Muscle of back (tissue), 11 donors: ENCODE data around the gene EML1. TPM values are rescaled to one million over a fixed set of nuclear protein-coding genes. Genes with fewer than 3 reads are reported as not detected.

Source experiments
- DNase-seq, 3 donors: peaks; one replicate each; pipeline versions ENCODE4 v3.0.0 to v3.0.0-alpha.2; 2013
- polyA plus RNA-seq, 10 donors: library from polyadenylated mRNA; unstranded; fragments of 120-200 nt; gene quantifications; one replicate each; pipeline ENCODE4 v1.2.1, GENCODE V29; 2013; ENCODE audit not compliant: insufficient read length in 10 of 10

Gene EML1
- polyA plus RNA-seq, 10 donors = 38.0 to 53.9 (median 42.8) TPM

GRCh38 chr14:99803106-99803775 lies 10.0 kb downstream of the EML1 start:
- DNase-seq = no peak

GRCh38 chr14:99803803-99804202 lies 10.6 kb downstream of the EML1 start:
- DNase-seq = no peak

- no peak for DNase-seq
These were observed 12.7 kb downstream of the EML1 start for GRCh38 chr14:99805757-99806439.

- DNase-seq = peak in 2 of 3 donors; percentile 45 to 65
These were observed 13.6 kb downstream of the EML1 start for GRCh38 chr14:99806836-99807235.

GRCh38 chr14:99807413-99808153 lies 14.4 kb downstream of the EML1 start:
- DNase-seq = peak in 2 of 3 donors; percentile 22 to 63

GRCh38 chr14:99808154-99808505 lies 14.9 kb downstream of the EML1 start:
- DNase-seq = no peak

GRCh38 chr14:99808515-99808914 lies 15.3 kb downstream of the EML1 start:
- DNase-seq = no peak

GRCh38 chr14:99809360-99809759 lies 16.1 kb downstream of the EML1 start:
- DNase-seq = peak; percentile 45 to 84 (median 73)

- DNase-seq = no peak
These were observed 16.8 kb downstream of the EML1 start for GRCh38 chr14:99809859-99810558.

GRCh38 chr14:99810559-99810874 lies 17.3 kb downstream of the EML1 start:
- no peak for DNase-seq

GRCh38 chr14:99812096-99812750 lies 19.0 kb downstream of the EML1 start:
- DNase-seq = no peak

- no peak for DNase-seq
These were observed 19.7 kb downstream of the EML1 start for GRCh38 chr14:99812892-99813291.

GRCh38 chr14:99815696-99816095 lies 22.5 kb downstream of the EML1 start:
- no peak for DNase-seq

GRCh38 chr14:99816217-99816616 lies 23.0 kb downstream of the EML1 start:
- DNase-seq = no peak

GRCh38 chr14:99816642-99817041 lies 23.4 kb downstream of the EML1 start:
- DNase-seq = no peak

- DNase-seq = no peak
These were observed 24.1 kb downstream of the EML1 start for GRCh38 chr14:99817331-99817730.

- no peak for DNase-seq
These were observed 25.4 kb downstream of the EML1 start for GRCh38 chr14:99818503-99819036.

- peak in 1 of 3 donors; percentile 32 for DNase-seq
These were observed 26.3 kb downstream of the EML1 start for GRCh38 chr14:99819514-99819913.

GRCh38 chr14:99820702-99821331 lies 27.6 kb downstream of the EML1 start:
- DNase-seq = no peak

GRCh38 chr14:99821519-99822508 lies 28.6 kb downstream of the EML1 start:
- peak in 1 of 3 donors; percentile 80 for DNase-seq
